Spleen (tissue), 7 donors: ENCODE measurements around the gene PRKCB.

Source experiments
- POLR2AphosphoS5 ChIP-seq, 3 donors: sonication (generic); formaldehyde crosslinking; IDR thresholded peaks; one replicate each; pipeline ENCODE4 v1.5.1; 2017; ENCODE audit warnings: antibody characterized with exemption in 3 of 3
- TF ChIP-seq, protein P1 (sequence below), 11 experiments: fragments of 200-600 bp in 7 of 11; fragments of 450-650 bp in 4 of 11; sonication (generic) in 4 of 11; IDR thresholded peaks in 8 of 11; conservative IDR thresholded peaks in 3 of 11; 1 replicate in 7 of 11; 2 replicates in 4 of 11; pipeline versions ENCODE4 v1.4.0 to v1.8.0; 2016 to 2021; ENCODE audit warnings: antibody characterized with exemption in 11 of 11, inconsistent platforms in 4 of 11, mild to moderate bottlenecking in 1 of 11
- donor health status: DM: no; HTN: no; CAD: no; lungs with moderate emphysema.
- donor health status: DM: no; HTN: no; CAD: no.
- donor health status: DM: no; HTN: no; CAD: no.

DNA sequence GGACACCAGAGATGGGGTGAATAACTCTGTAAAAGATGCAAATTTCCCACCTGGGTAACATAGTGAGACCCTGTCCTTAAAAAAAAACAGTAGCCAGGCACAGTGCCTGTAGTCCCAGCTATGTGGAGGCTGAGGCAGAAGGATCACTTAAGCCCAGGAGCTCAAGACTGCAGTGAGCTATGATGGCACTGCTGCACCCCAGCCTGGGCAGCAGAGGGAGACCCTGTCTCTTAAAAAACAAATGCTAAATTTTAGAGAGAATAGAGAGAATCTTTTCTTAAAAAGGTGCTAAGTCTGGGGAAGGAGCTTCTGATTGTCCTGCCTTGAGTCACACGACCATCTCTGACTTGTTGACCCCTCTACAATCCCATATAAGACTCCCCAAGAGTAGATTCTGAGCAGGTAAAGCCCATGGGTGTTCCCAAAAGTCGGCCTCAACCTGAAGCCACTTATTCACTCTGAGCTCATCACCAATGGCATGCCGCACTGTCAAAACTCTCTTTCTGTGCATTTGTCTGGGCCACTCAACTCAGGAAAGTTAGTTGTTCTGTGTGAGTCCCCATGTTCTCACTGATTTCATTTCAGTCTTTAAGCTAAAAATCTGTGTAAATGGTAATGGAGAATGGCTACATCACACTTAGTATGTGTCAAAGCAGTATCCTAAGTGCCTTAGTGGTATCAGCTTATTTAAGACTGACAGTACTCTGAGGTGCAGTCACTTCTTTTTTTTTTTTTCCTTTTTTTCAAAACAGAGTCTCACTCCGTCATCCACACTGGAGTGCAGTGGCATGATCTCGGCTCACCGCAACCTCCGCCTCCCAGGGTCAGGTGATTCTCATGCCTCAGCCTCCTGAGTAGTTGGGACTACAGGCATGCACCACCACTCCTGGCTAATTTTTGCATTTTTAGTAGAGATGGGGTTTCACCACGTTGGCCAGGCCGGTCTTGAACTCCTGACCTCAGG is 41.6 kb downstream of the PRKCB start:
- TF ChIP-seq, protein P1, sequence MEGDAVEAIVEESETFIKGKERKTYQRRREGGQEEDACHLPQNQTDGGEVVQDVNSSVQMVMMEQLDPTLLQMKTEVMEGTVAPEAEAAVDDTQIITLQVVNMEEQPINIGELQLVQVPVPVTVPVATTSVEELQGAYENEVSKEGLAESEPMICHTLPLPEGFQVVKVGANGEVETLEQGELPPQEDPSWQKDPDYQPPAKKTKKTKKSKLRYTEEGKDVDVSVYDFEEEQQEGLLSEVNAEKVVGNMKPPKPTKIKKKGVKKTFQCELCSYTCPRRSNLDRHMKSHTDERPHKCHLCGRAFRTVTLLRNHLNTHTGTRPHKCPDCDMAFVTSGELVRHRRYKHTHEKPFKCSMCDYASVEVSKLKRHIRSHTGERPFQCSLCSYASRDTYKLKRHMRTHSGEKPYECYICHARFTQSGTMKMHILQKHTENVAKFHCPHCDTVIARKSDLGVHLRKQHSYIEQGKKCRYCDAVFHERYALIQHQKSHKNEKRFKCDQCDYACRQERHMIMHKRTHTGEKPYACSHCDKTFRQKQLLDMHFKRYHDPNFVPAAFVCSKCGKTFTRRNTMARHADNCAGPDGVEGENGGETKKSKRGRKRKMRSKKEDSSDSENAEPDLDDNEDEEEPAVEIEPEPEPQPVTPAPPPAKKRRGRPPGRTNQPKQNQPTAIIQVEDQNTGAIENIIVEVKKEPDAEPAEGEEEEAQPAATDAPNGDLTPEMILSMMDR (IDR thresholded peaks at IDR 0.05 in 8 of 11, conservative IDR thresholded peaks at IDR 0.05 in 3 of 11) = peak in 5 of 11 experiments; percentile 21 to 55 (median 27)
- no peak for TF ChIP-seq POLR2AphosphoS5 (IDR thresholded peaks at IDR 0.05)
